HG02678 (cell line): ENCODE data around the gene TMEM14B.
"Not testable (repeated sequence)": the region's sequence is repeated elsewhere in the genome, so short reads cannot be mapped to it uniquely, and the experiment has no call there.

ENCODE experiments used
- ATAC-seq: cut with Tn5 transposase; IDR thresholded peaks from one replicate; pipeline ENCODE4 v1.9.1; 2021; ENCODE audit warnings: mild to moderate bottlenecking, moderate library complexity; ENCODE audit not compliant: unreplicated experiment

The TMEM14B gene

DNA sequence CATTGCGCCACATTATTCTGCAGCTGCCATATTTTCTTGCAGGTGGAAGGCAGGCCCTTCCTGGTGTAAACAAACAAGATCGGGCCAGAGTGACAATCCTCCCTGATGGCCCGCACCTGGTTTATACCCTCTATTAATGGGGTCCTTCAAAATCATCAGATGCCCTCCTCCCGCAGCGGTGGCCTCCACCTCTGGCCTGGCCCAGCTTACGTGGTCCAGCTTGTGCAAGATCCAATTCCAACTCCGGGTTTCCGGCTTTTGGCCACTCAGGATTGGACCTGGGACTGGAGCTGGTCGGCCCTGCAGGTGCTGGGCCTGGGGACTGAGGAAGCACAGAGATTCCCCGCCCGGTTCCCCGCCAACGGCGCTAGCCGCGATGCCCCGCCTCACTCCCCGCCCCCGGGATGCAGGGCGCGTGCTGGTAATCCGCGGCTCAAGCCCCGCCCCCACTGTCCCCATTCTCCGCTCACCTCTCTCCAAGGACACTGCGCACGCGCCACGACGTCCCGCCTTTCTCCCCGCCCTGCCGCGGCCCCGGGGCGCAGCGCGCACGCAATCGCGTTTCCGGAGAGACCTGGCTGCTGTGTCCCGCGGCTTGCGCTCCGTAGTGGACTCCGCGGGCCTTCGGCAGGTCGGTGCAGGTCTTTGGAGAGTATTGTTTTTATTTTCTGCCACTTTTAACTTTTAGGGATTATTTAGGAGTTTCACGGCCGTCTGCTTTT lies at the start of gene TMEM14B:
Gene TMEM14B, plus strand, starts transcription at position 555 of the 722 bp plus-strand sequence. CDS start 1,441 bp downstream, outside the sequence.
- peak; percentile 96 for ATAC-seq

DNA sequence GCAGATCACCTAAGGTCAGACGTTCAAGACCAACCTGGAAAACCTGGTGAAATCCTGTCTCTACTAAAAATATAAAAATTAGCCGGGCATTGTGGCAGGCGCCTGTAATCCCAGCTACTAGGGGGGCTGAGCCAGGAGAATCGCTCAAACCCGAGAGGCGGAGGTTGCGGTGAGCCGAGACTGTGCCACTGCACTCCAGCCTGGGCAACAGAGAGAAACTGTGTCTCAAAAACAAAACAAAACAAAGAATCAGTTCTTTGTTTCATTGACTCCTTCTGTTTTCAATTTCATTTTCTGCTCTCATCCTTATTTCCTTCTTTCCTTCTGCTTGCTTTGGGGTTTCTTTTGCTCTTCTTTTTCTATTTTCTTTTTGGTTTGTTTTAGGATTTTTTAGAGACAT lies 33.6 kb upstream of the TMEM14B start:
- no peak for ATAC-seq

DNA sequence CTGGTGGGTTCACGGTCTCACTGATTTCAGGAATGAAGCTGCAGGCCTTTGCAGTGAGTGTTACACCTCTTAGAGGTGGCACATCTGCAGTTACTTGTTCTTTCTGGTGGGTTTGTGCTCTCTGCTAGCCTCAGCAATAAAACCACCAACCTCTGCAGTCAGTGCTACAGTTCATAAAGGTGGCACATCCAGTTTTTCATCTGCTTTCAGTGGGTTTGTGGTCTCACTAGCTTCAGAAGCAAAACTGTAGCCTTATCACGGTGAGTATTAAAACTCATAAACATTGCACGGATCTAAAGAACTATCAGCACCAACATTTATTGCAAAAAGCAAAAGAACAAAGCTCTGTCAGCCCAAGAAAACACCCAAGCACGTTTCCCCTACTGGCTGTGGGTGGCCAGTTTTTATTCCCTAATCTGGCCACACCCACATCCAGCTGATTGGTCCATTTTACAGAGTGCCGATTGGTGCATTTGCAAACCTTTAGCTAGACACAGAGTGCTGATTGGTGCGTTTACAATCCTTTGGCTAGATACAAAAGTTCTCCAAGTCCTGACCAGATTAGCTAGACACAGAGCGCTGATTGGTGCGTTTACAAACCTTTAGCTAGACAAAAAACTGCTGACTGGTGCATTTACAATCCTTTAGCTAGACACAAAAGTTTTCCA lies 28.2 kb upstream of the TMEM14B start:
- no peak for ATAC-seq

DNA sequence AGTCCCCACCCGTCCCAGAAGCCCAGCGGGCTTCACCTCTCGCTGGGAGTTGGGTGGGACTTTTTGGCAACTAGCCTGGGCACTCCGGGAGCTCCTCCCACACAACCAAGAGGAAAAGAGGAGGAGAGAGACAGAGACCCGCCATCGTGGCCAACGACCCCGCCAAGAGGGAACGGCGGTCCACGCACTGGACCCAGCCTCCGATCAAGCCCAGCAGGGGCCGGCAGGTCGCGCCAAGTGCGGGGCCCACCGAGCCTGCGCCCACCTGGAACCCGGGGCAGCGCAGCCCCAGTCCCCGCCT lies 27.7 kb upstream of the TMEM14B start:
- no peak for ATAC-seq

DNA sequence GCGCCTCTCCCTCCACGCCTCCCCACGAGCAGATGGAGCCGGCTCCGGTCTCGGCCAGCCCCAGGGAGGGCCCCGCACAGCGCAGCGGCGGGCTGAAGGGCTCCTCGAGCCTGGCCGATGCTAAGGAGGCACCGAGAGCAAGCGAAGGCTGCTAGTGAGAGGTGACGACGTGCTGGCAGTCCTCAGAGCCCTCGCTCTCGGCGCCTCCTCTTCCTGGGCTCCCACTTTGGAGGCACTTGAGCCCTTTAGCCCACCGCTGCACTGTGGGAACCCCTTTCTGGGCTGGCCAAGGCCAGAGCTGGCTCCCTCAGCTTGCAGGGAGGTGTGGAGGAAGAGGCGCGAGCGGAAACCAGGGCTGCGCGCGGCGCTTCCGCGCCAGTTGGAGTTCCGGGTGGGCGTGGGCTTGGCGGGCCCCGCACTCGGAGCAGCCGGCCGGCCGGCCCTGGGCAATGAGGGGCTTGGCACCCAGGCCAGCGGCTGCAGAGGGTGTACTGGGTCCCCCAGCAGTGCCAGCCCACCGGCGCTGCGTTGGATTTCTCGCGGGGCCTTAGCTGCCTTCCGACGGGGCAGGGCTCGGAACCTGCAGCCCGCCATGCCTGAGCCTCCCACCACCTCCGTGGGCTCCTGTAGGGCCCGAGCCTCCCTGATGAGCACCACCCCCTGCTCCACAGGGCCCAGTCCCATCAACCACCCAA lies 27.2 kb upstream of the TMEM14B start:
- ATAC-seq: peak; percentile 31

DNA sequence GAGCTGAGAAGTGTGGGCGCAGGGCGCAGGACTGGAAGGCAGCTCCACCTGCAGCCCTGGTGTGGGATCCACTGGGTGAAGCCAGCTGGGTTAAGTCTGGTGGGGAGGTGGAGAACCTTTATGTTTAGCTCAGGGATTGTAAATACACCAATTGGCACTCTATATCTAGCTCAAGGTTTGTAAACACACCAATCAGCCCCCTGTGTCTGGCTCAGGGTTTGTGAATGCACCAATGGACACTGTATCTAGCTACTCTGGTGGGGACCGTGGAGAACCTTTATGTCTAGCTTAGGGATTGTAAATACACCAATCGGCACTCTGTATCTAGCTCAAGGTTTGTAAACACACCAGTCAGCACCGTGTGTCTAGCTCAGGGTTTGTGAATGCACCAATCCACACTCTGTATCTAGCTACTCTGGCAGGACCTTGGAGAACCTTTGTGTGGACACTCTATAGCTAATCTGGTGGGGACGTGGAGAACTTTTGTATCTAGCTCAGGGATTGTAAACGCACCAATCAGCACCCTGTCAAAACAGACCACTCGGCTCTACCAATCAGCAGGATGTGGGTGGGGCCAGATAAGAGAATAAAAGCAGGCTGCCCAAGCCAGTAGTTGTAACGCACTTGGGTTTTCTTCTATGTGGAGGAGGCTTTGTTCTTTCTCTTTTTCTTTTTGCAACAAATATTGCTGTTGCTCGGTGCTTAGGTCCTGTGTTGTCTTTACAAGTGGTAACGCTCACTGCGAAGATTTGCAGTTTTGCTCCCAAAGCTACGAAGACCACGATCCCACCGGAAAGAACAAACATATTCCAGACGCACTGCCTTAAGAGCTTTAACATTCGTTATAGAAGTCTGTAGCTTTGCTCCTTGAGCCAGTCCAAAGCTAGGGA lies 26.4 kb upstream of the TMEM14B start:
- not testable (repeated sequence) for ATAC-seq

DNA sequence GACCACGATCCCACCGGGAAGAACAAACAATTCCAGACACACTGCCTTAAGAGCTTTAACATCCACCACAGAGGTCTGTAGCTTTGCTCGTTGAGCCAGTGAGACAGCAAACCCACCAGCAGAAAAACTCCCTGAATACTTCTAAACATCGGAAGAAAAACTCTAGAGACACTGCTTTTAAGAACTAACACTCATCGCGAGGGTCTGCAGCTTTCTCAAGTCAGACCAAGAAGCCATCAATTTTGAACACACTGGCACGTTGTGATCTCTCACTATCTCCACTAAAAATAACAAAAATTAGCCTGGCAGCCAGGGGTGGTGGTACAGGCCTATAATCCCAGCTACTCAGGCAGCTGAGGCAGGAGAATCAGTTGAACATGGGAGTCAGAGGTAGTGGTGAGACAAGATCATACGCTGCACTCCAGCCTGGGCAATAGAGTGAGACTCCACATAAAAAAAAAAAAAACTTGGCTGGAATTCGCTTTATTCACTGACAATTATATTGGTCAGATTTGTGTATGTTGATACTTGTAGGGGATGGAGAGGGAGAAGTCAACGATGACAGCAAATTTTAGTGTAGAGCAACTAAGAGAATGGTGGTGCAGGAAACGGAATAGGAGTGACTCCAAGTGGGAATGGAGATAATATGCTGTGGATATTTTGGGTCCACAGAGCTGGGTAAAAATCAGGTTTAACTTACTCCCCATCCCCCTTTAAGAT lies 25.6 kb upstream of the TMEM14B start:
- ATAC-seq: no peak

DNA sequence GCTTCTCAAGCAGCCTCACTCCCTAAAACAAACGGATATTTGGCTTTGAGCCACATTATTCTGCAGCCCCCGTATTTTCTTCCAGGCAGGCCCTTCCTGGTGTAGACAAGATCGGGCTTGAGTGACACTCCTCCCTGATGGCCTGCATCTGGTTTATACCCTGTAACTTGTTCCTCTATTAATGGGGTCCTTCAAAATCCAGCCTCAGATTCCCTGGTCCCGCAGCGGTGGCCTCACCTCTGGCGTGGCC lies 25.1 kb upstream of the TMEM14B start:
- no peak for ATAC-seq

DNA sequence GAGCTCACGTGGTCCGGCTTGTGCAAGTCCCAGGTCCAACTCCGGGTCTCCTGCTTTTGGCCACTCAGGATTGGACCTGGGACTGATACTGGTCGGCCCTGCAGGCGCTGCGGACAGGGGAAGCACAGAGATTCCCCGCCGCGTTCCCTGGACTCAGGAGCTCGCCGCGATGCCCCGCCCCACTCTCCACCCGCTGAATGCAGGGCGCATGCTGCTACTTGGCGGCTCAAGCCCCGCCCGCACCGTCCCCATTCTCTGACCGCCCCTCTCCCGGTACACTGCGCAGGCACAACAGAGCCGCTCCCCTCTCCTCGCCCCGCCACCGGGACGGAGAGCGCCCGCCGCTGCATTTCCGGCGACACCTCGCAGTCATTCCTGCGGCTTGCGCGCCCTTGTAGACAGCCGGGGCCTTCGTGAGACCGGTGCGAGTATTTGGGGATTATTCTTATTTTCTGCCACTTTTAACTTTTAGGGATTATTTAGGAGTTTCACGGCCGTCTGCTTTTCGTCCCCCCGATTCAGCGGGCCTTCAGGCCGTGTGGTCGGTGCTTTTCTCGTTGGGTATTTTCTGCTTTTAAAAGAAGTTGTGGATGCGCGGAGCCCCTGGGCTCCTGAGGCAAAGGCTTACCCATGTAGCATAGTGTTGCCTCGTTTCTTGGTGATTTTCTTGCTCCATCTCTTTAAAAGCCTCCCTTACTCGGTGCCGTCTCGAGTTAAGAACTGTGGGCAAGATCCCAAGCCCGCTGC lies 24.6 kb upstream of the TMEM14B start, which contains the start of gene TMEM14C:
Gene TMEM14C, plus strand, starts transcription at position 251 of the 747 bp plus-strand sequence. CDS start 1,544 bp downstream, outside the sequence.
- ATAC-seq: peak; percentile 95

DNA sequence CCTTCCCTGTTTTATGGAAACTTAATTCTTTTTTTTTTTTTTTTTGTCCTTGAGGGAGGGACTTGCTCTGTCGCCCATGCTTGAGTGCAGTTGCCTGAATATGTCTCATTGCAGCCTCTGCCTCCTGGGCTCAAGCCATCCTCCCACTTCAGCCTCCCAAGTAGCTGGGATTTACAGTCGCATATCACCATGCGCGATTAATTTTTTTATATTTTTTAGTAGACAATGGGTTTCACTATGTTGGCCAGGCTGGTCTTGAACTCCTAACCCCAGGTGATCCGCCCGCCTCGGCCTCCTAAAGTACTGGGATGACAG lies 24.1 kb upstream of the TMEM14B start:
- ATAC-seq: no peak

DNA sequence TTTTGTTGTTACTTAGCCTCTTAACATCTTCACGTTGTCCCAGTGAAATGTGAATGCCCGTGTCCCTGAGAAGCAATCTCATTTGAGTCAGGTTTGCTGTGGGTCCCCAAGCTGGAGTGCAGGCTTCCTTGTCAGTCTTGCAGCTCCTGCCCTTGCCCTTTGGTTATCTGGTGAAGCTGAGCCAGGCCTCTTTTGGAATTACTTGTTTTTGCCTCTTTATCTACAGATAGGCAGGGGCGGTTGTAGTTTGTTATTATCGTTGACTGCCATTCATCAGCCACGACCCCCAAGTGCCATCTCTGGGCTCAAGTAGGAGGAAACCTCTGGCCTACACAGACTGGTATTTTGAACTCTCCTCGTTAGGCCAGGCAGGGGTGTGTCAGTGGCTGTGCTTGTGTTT lies 22.6 kb upstream of the TMEM14B start:
- no peak for ATAC-seq

DNA sequence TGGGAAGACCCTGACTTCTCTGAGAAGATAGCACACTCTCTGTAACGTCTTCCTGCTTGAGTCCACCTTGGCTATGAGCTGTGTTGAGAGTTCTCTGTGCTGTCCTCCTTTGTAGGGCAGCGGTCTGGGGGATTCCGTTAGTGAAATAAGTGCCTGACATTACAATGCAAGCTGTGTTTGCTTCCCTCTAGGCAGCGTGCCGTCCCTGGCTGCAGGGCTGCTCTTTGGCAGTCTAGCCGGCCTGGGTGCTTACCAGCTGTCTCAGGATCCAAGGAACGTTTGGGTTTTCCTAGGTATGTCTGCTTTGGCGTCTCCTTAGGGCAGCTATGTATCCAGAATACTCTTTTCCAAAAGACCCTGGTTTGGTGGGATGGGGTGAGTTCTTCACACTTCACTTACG lies 21.9 kb upstream of the TMEM14B start:
- no peak for ATAC-seq

DNA sequence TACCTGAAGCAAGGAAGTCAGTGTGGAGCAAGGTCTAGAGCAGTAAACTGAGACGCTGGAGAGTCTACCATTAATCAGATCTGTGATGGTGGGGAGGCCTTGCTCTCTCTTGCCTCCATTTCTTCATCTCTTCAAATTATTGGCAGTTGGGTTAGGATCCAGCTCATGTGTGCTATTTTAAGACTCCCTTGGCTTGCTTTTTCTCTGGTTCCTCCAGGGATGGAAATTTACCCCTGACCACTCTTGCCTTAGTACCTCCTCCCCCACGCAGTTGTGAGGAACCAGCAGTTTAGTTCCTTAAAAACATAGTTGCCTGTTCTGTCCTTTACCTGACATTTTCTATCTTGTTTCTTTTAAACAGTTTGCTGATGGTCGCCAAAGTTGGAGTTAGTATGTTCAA lies 17.4 kb upstream of the TMEM14B start:
- no peak for ATAC-seq

DNA sequence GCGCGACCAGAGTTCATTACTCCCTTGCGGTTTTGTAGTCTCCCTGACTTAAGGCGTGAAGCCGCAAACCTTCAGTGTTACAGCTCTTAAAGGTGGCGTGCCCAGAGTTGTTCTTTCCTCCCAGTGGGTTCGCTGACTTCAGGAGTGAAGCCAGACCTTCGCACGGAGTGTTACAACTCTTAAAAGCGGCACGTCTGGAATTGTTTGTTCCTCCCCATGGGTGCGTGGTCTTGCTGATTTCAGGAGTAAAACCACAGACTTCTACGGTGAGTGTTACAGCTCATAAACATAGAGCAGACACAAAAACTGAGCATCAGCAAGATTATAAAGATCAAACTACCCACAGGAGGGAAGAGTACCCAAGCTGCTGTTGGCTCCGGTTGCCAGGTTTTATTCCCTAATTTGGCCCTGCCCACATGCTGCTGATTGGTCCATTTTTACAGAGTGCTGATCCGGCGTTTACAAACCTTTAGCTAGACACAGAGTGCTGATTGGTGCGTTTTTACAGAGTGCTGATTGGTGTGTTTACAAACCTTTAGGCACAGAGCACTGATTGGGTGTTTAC lies 14.4 kb upstream of the TMEM14B start:
- no peak for ATAC-seq

DNA sequence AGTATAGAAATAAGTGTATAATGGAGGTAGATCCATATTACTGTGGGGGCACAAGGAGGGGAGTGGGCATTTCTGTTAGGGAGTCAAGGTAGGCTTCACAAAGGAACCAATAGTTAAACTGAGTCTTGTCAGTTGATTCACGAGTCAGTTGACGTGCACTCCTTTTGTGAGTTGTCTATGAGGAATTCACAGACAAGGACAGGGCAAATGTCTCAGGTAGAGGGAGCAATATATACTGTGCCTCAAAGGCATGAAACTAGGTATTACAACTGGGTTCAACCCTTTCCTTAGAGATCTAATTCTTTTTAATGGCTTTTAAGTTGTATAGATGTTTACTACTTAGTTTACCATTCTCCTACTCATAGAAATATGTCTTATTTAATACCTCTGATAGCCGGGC lies 13.7 kb upstream of the TMEM14B start:
- ATAC-seq: no peak

DNA sequence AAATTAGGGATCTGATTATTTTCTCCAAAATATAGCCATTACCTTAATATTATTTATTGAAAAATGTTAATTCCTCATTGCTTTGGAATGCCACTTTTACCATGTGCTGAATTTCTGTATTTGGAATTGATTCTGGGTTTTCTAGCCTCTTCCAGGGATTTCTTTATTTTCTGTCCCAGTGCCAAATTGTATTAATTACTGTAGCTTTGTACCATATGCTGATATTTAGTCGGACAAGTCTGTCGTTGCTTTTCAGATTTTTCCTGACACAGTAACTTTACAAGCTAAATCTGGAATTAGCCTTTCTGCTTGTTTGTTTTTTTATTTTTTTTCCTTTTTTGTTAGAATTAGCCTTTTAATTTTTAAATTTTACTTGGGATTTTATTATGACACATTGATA lies 10.9 kb upstream of the TMEM14B start:
- no peak for ATAC-seq

DNA sequence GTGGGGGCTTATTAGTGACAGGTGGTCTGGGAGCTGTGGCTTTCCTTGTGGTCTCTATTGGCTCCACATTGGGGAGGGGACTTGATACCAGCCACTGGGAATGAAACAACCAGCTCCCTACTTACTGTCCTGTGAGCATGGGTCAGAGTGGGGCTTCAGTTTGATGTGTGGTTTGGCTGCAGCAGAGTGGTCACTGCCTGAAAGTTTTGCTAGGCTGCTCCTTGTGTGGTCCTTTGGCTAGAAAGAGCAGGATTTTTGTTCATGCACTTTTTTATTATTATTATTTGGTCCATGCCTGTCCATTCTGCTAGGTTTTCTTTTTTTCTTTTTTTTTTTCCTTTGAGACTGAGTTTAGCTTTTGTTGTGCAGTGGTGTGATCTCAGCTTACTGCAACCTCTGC lies 7.5 kb upstream of the TMEM14B start:
- ATAC-seq: no peak

DNA sequence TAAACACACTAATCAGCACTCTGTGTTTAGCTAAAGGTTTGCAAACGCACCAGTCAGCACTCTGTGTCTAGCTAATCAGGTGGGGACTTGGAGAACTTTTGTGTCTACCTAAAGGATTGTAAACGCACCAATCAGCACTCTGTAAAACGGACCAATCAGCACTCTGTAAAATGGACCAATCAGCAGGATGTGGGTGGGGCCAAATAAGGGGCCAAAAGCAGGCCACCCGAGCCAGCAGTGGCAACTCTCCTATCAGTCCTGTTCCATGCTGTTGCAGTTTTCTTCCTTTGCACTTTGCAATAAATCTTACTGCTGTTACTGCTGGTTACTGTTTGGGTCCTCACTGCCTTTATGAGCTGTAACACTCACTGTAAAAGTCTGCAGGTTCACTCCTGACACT lies 6.0 kb upstream of the TMEM14B start:
- ATAC-seq: not testable (repeated sequence)

DNA sequence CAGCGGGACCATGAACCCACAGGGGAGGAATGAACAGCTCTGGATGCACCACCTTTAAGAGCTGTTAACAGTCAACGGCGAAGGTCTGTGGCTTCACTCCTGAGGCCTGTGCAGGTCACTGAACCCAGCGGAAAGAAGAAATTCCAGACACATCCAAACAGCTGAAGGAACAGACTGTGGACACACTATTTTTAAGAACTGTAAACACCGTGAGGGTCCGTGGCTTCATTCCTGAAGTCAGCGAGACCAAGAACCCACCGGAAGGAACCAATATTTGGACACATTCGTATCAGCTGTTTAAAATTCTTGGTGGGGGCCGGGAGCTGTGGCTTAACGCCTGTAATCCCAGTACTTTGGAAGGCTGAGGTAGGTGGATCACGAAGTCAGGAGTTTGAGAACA lies 5.4 kb upstream of the TMEM14B start:
- ATAC-seq: no peak

DNA sequence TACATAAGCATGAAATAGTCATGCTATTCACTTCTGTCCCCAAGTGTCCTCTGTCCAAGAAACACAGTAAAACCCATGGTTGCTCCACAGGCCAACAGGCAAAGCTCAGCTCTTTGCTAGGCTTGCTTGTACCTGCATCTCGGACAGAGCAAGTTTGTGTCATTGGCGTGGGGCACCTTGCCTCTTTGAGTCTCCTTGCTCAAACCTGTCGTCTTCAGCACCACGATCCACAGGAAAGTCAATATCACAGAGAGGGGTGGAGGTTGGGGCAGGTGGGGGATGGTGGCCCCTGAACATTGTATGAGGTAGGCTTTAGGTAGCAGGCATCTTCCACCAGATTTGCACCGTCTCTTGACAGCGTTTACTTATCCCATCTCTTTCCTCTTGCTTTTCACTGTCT lies 4.1 kb upstream of the TMEM14B start:
- no peak for ATAC-seq
